GM12873 (cell line): ENCODE data around the gene DES.

ENCODE experiments used
- CTCF ChIP-seq: IDR thresholded peaks from 2 replicates; pipeline ENCODE4 v1.5.1; 2012; ENCODE audit warnings: low read depth, mild to moderate bottlenecking, moderate library complexity, low read length, control low read depth; ENCODE audit not compliant: insufficient read depth; ENCODE audit errors: missing control alignments

DES gene

GRCh38 chr2:219392754-219393153, 25.4 kb upstream of the DES start:
- TF ChIP-seq CTCF = no peak

GRCh38 chr2:219395609-219396008, 22.6 kb upstream of the DES start:
- TF ChIP-seq CTCF = no peak

GRCh38 chr2:219396863-219397457, 21.2 kb upstream of the DES start:
- no peak for TF ChIP-seq CTCF

GRCh38 chr2:219398721-219399363, 19.3 kb upstream of the DES start:
- TF ChIP-seq CTCF = no peak

GRCh38 chr2:219399716-219400478, 18.3 kb upstream of the DES start:
- TF ChIP-seq CTCF = no peak

- no peak for TF ChIP-seq CTCF
These were observed 17.6 kb upstream of the DES start for GRCh38 chr2:219400562-219400961.

GRCh38 chr2:219401606-219402005, 16.6 kb upstream of the DES start:
- TF ChIP-seq CTCF = no peak
